Stimulated activated CD4-positive, alpha-beta T cell treated with anti-CD3 and anti-CD28 coated beads, Interleukin-1b, Interleukin-23, amount 100 ng/mL, for 48 hours (primary cell): ENCODE data around the gene PHF20.
"Not testable (repeated sequence)": the region's sequence is repeated elsewhere in the genome, so short reads cannot be mapped to it uniquely, and the experiment has no call there.

Experiments
- DNase-seq: peaks from one replicate; pipeline ENCODE4 v3.0.0-alpha.2; 2020

The PHF20 gene

DNA sequence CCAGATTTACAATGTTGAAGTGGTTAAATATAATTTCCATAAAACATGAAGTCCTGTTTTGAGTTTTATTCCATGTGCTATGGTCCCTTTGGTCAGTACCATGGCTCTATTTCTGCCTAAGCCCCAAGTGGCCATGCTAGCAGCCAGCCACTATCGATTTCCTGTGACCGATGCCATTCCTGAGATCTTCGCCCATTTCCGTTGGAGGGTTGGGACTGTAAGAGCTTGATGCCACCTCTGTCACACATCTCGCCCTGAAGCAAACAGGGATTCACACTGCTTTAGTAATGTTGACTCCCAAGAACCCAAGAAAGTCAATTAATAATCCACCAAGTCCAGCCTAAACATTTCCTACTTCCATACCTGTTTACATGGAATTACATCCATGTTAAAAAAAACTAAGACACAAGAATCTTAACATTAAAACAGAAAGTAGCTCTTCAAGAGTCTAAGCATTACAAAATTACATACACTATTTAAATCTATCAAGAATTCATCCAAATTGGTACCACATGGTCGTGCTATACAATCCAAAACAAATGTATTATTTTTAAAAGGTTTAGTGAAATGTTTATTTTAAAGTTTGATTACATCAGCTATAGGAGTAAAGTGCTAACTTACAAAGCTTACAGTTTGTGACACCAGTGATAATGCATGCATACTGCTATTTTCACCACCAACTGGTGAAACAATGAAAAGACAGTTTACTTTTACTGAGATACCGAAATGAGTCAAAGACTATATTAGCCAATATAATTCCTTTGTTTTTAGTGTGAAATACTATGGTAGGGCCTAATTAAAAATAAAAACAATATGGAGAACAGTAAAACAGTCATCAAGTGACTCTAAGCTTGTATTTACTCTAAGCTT lies 32.3 kb upstream of the PHF20 start:
- no peak for DNase-seq

DNA sequence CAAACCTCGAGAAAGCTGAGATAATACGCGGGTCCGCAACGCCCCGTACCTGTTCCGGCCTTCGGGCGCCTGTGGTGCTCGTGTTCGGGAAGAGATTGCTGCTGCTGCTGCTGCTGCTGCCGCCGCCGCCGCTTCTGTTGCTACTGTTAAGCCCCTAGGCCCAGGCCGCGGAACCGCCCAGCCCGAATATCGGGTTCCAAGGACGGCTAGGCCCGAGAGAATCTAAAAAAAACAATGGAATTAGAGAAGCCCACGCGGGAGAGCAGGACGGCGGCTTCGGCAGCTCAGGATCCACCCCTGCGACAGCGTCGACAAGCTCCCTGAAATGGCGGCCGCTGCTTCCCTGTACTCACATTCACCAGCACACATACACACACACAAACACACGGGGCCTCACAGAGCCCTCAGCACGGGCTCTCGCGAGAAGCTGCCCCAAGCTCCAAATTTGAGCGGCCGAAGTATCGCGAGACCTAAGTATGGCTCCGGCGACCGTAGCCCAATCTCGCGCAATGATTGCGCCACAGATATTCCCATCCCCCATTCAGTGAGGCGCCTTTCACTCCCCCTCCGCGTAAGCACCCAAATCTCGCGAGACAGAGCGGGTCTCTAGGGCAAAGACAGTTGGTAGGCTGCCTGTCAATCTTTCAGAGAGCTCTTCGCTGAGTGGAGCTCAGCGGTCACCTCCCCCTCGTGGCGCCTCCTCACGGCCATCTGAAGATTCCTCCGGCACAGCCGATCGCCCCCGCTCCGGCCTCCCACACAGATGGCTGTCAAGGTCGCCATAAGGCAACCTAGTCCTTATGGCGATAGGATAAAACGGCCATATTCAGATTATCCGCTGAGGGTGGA lies 29.7 kb upstream of the PHF20 start, which contains the start of gene RBM39:
Gene RBM39 (minus strand): TSS at position 369 of the 849 bp plus-strand sequence. CDS start 1,386 bp downstream, outside the sequence.
- peak; percentile 100 for DNase-seq

GRCh38 chr20:35742741-35743523 lies 28.9 kb upstream of the PHF20 start:
- DNase-seq = no peak

GRCh38 chr20:35743693-35744491 lies 27.9 kb upstream of the PHF20 start:
- DNase-seq = no peak

- not testable (repeated sequence) for DNase-seq
Observed at GRCh38 chr20:35744492-35744841, 27.3 kb upstream of the PHF20 start.

- no peak for DNase-seq
Observed at GRCh38 chr20:35750611-35751010, 21.2 kb upstream of the PHF20 start.

DNA sequence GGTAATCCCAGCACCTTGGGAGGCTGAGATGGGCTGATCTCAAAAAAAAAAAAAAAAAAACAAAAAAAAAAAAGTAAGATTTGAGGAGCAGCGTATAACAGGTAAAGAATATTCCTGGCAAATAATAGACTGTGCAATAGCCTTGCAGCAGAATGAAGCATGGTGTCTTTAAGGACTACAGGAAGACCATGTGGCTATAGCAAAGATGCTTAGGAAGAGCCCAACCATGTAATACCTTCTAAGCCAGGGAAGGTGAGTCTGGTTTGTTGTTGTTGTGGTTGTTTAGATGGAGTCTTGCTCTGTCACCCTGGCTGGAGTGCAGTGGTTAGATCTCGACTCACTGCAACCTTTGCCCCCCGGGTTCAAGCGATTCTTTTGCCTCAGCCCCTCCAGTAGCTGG lies 15.4 kb upstream of the PHF20 start:
- no peak for DNase-seq

- no peak for DNase-seq
Observed at GRCh38 chr20:35757098-35757705, 14.6 kb upstream of the PHF20 start.

DNA sequence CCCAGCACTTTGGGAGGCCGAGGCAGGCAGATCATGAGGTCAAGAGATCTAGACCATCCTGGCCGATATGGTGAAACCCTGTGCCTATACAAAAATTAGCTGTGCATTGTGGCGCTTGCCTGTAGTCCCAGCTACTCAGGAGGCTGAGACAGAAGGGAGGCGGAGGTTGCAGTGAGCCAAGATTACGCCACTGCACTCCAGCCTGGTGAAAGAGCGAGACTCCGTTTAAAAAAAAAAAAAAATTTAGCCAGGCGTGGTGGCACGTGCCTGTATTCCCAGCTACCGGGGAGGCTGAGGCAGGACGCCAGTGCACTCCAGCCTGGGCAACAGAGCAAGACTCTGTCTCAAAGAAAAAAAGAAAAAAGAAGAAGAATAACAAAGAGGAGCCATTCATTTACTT lies 10.3 kb upstream of the PHF20 start:
- not testable (repeated sequence) for DNase-seq

- no peak for DNase-seq
Observed at GRCh38 chr20:35762461-35762860, 9.4 kb upstream of the PHF20 start.

DNA sequence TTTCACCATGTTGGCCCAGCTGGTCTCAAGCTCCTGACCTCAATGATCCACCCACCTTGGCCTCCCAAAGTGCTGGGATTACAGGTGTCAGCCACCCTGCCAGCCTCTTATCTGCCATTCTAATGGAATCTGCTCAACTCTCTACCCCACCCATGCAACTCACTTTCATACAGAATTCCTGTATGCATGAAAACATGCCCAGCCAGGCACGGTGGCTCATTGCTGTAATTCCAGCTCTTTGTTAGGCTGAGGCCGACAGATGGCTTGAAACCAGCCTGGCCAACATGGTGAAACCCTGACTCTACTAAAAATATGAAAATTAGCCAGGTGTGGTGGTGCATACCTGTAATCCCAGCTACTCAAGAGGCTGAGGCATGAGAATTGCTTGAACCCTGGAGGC lies 6.9 kb upstream of the PHF20 start:
- DNase-seq = not testable (repeated sequence)

GRCh38 chr20:35766843-35767242 lies 5.0 kb upstream of the PHF20 start:
- DNase-seq = no peak

GRCh38 chr20:35767683-35768481 lies 3.9 kb upstream of the PHF20 start:
- peak; percentile 55 for DNase-seq

- peak; percentile 65 for DNase-seq
Observed at GRCh38 chr20:35768731-35769664, 2.8 kb upstream of the PHF20 start.

DNA sequence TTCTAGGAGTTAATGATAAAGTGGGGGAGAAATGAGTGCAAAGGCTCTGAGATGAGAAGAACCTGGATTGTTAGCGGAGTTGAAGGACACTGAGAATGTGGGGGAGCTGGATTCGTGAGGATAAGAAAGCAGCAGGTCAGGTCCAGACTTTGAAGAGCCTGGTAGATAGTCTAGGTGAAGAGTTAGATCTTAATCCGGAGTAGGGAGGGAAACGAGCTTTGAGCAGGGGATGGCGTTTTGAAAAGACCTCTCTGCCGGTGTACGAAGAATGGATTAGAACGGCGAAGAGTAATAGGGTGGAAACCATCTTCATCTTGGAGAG lies 487 bp upstream of the PHF20 start:
- DNase-seq = no peak

GRCh38 chr20:35772563-35773058 lies 796 bp downstream of the PHF20 start:
- no peak for DNase-seq

DNA sequence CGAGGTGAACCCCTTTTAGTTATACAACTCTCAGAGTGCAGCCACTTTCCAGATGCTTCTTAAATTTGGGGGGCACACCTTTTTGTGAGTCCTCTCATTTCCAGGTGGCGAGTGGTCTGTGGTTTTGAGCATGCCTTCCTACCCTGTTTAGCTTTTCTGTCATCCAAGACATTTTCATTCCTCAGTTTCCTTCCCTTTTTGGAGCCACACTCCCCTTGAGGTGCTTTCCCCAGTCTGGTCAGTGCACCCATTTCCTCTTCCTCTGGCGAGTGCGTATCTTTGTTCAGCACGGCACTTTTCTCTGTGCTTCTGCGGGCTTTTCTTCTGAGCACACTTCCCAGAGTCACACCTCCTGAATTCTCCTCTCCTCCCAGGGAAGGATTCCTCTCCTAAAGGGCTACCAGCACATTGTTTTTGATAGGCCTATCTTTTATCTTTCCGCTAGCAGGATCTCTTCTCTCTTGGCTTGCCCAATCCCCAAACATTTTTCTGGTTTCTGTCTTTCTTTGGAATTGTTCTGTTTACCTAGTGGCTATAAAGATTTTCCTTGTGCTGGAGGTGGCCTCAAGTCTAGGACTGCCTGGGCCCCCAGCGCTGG lies 1.4 kb downstream of the PHF20 start:
- DNase-seq = peak; percentile 23

DNA sequence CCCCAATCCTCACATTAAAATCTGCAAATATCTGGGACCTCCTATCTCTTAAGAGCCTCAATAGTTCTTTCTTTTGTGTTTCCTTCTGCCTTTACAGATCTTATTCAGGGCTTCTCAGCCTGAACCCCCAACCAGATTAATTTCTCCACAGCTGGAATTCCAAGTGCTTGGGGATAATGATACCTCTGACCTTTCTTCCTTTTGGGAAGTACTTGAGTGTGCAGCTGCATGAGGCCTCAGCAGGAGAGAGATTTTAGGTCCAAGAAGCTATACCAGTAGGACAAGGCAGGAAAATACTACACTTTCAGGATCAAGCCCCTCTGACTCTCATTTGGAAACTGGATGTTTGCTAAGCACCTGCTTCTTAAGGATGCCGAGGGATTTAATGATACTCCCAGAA lies 2.6 kb downstream of the PHF20 start:
- DNase-seq = no peak

GRCh38 chr20:35776513-35777101 lies 4.8 kb downstream of the PHF20 start:
- DNase-seq = no peak
